ENCODE measurements around the gene GDF10. TPM values are rescaled to one million over a fixed set of nuclear protein-coding genes. Genes with fewer than 3 reads are reported as not detected.

GDF10 gene
- total and polyA plus RNA-seq, 2 of the 8 experiments (the other 6 are each of a cell fraction or from before 2014, with no cell fraction given) = 0.19 to 0.32 TPM

DNA sequence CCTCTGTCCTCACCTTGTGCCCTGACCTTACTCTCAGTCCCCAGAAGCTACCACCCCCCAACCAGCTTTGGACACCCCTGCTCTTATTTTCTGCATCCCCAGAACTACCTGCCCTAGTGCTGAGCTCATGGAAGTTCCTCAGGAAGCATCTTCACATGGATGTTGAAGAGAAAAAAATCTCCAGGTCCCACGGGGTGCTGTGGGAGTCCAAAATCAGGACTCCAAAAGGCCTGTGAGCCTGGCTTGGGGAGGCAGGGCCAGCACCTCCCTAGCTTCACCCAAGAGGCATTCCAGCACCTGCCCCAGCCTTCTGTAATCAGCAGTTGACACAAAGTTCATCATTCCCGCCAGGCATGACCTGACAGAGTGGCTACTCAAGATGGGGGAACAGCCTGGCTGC is 20.7 kb upstream of the GDF10 start:
- H3K79me1 ChIP-seq (ENCODE audit: low read depth, low read length) = no peaks in the 10 kb centered on the region
- no peak overlapping the region for H3K9ac ChIP-seq (replicated peaks in 1 of 4; ENCODE audit: extremely low read depth in 1 of 4, low read depth in 3 of 4, low read length in 3 of 4)
- H2BK15ac ChIP-seq (ENCODE audit: low read length) = no peak overlapping the region
- ChIA-PET CTCF (ENCODE audit: partially characterized antibody) (interaction anchor here (1.3 to 3.5 kb wide), 3 partner anchors 9 to 33 kb away, joined by 4 to 12 read pairs (median 5); no protein-coding TSS in a partner anchor), POLR2A (ENCODE audit: partially characterized antibody) (interaction anchor here (0.7 kb wide), 1 partner anchor 25 kb away, joined by 3 read pairs; no protein-coding TSS in a partner anchor)
- no peaks in the 10 kb centered on the region for H4K20me1 ChIP-seq (replicated peaks in 1 of 2; ENCODE audit: control insufficient read depth in 1 of 2, insufficient read depth in 2 of 2, low read length in 2 of 2)
- H4K8ac ChIP-seq (ENCODE audit: extremely low read depth, insufficient read depth, low read length) = no peak overlapping the region
- no peak overlapping the region for H4K5ac ChIP-seq (ENCODE audit: insufficient read length, low read depth, low read length)
- no peak overlapping the region for H3K4me3 ChIP-seq (ENCODE audit: extremely low read depth in 1 of 4, insufficient read depth in 2 of 4, low read depth in 3 of 4, low read length in 4 of 4)
- H3K36me3 ChIP-seq (ENCODE audit: control insufficient read depth in 2 of 4, insufficient read depth in 4 of 4, low read length in 3 of 4) = no peaks in the 10 kb centered on the region
- no peak overlapping the region for H3K4me2 ChIP-seq (ENCODE audit: insufficient read depth in 1 of 2, low read depth in 2 of 2, low read length in 2 of 2)
- 0 out of 2 replicates have a peak overlapping the region, but pooled peaks have one; percentile 2 for H2BK5ac ChIP-seq (ENCODE audit: low read depth, low read length)
- H3K14ac ChIP-seq (ENCODE audit: insufficient read length) = no peak overlapping the region
- no peaks in the 10 kb centered on the region for H3K9me3 ChIP-seq (ENCODE audit: insufficient read depth in 2 of 2, low read depth in 1 of 2, low read length in 1 of 2)
- H3K4me1 ChIP-seq (replicated peaks in 1 of 4; ENCODE audit: control insufficient read depth in 3 of 4, insufficient read depth in 4 of 4, low read length in 3 of 4) = no peaks in the 10 kb centered on the region; a peak in 1 of 7 replicates
- no peaks in the 10 kb centered on the region for H3K23me2 ChIP-seq (ENCODE audit: low read depth, low read length)
- DNase-seq (ENCODE audit: low read depth in 1 of 2, low spot score in 2 of 2) (no peak), FAIRE-seq (no peak)
- H3K27me3 ChIP-seq (replicated peaks in 1 of 4; ENCODE audit: control insufficient read depth in 3 of 4, extremely low read depth in 1 of 4, insufficient read depth in 3 of 4, low read length in 3 of 4) = no peaks in the 10 kb centered on the region
- no peak overlapping the region for H4K91ac ChIP-seq (replicated peaks; ENCODE audit: insufficient read length, low read length)
- no peak overlapping the region for H2BK120ac ChIP-seq (replicated peaks; ENCODE audit: low read depth, low read length)
- H3K18ac ChIP-seq (ENCODE audit: extremely low read depth, low read length) = no peak overlapping the region
- no peak overlapping the region for H3K4ac ChIP-seq (replicated peaks; ENCODE audit: insufficient read length, low read depth, low read length)
- no peak overlapping the region for H2AK5ac ChIP-seq (ENCODE audit: low read depth, low read length)
- H2AFZ ChIP-seq (ENCODE audit: low read length) = no peak overlapping the region
- no peak overlapping the region for H3K23ac ChIP-seq (ENCODE audit: insufficient read length)
- H2BK12ac ChIP-seq (ENCODE audit: low read depth, low read length) = no peak overlapping the region
- no peak overlapping the region for H3K56ac ChIP-seq (replicated peaks; ENCODE audit: insufficient read length, low read depth, low read length)
- H3K79me2 ChIP-seq (ENCODE audit: control insufficient read depth in 1 of 2, insufficient read depth in 2 of 2, low read length in 2 of 2) = no peaks in the 10 kb centered on the region
- TF ChIP-seq JUND (IDR thresholded peaks at IDR 0.05; ENCODE audit: low read length) = no peak
- TF ChIP-seq TAF1 (IDR thresholded peaks at IDR 0.05; ENCODE audit: low read depth, low read length) = no peak
- no peak for TF ChIP-seq TAF7 (optimal IDR thresholded peaks at IDR 0.05; ENCODE audit: borderline replicate concordance, low read depth, low read length)
- no peak overlapping the region for H2BK20ac ChIP-seq (ENCODE audit: low read length)
- H3K27ac ChIP-seq (ENCODE audit: low read depth, low read length) = no peak overlapping the region
- 94% methylated on average over 2 of the region's 2 CpGs; no CpG with 5 or more reads in 1 of the 2 experiments for WGBS, 2 experiments (ENCODE audit: extremely low coverage in 1 of 2, insufficient coverage in 1 of 2, insufficient read length in 1 of 2, insufficient replicate concordance in 2 of 2, low coverage in 1 of 2, low lambda C conversion rate in 2 of 2, missing lambda C conversion rate in 1 of 2)
